A673 (cell line): ENCODE measurements around the gene EEPD1.

Experiments used
- CTCF ChIP-seq: fragments of 300-800, 200-600 bp; sonication (generic); conservative IDR thresholded peaks from 2 replicates; pipeline ENCODE4 v1.5.1; 2017; ENCODE audit warnings: low read depth, mild to moderate bottlenecking, antibody characterized with exemption, low read length, moderate library complexity, mixed read lengths
- EZH2 ChIP-seq: fragments of 200-600 bp; sonication (generic); IDR thresholded peaks from 2 replicates; pipeline ENCODE4 v1.6.1; 2017; ENCODE audit warnings: borderline replicate concordance, low read depth, mild to moderate bottlenecking, mixed read lengths, antibody characterized with exemption, low read length; ENCODE audit not compliant: poor library complexity, severe bottlenecking

- no peak for TF ChIP-seq CTCF
- no peak for TF ChIP-seq EZH2
Observed at GRCh38 chr7:36110584-36110983, 42.5 kb upstream of the EEPD1 start.
